GM06990 (cell line): ENCODE results near the gene ITPRIP.

Source experiments
- DNase-seq: peaks from one replicate; pipeline ENCODE4 v3.0.0-alpha.2; 2011; ENCODE audit not compliant: insufficient read length; ENCODE audit errors: extremely low read depth
- H3K27me3 ChIP-seq: replicated peaks from 2 replicates; pipeline ENCODE4 v1.6.0; 2011; ENCODE audit warnings: low read length; ENCODE audit not compliant: control insufficient read depth, insufficient read depth
- H3K36me3 ChIP-seq: 2 replicates; pipeline ENCODE4 v1.5.1; 2011; ENCODE audit warnings: low read length; ENCODE audit not compliant: control insufficient read depth, insufficient read depth
- H3K4me3 ChIP-seq: replicated peaks from 2 replicates; pipeline ENCODE4 v1.5.1; 2011; ENCODE audit warnings: low read depth, mild to moderate bottlenecking, control low read depth, low read length
- CTCF ChIP-seq: IDR thresholded peaks from 2 replicates; pipeline ENCODE4 v1.5.1; 2011; ENCODE audit warnings: low read length, control low read depth, mild to moderate bottlenecking, inconsistent platforms; ENCODE audit not compliant: insufficient read depth, poor library complexity, severe bottlenecking

The ITPRIP gene

GRCh38 chr10:104306897-104307296 lies 31.4 kb downstream of the ITPRIP start:
- H3K27me3 ChIP-seq = no peaks in the 10 kb centered on the region
- H3K36me3 ChIP-seq = peaks cover 1% of the 10 kb centered on the region
- no peak for TF ChIP-seq CTCF
- DNase-seq = no peak
- no peak overlapping the region for H3K4me3 ChIP-seq

- no peak for TF ChIP-seq CTCF
- DNase-seq = no peak
These were observed 33.3 kb downstream of the ITPRIP start for GRCh38 chr10:104304927-104305326.

GRCh38 chr10:104304356-104304745 lies 33.9 kb downstream of the ITPRIP start:
- no peak for DNase-seq
- TF ChIP-seq CTCF = no peak
- no peaks in the 10 kb centered on the region for H3K36me3 ChIP-seq
- H3K4me3 ChIP-seq = no peak overlapping the region
- no peaks in the 10 kb centered on the region; the same call in none of the 2 replicates for H3K27me3 ChIP-seq

More at GRCh38 chr10:104304927-104305326, 33.3 kb downstream of the ITPRIP start:
- H3K27me3 ChIP-seq = no peaks in the 10 kb centered on the region; the same call in 1 of the 2 replicates
- no peaks in the 10 kb centered on the region for H3K36me3 ChIP-seq
- no peak overlapping the region for H3K4me3 ChIP-seq

- no peak for TF ChIP-seq CTCF
- Histone ChIP-seq H3K36me3 (no peaks in the 10 kb centered on the region), H3K27me3 (no peaks in the 10 kb centered on the region; the same call in none of the 2 replicates), H3K4me3 (no peak overlapping the region)
- DNase-seq = no peak
These were observed 34.5 kb downstream of the ITPRIP start for GRCh38 chr10:104303594-104304355.

GRCh38 chr10:104301907-104302690 lies 36.2 kb downstream of the ITPRIP start:
- DNase-seq = no peak
- TF ChIP-seq CTCF = no peak
- Histone ChIP-seq H3K36me3 (no peaks in the 10 kb centered on the region), H3K4me3 (no peak overlapping the region), H3K27me3 (no peaks in the 10 kb centered on the region; the same call in none of the 2 replicates)
